IPS DF 6.9 (cell line): ENCODE measurements around the gene TDRD10.

Experiments used
- DNase-seq: peaks from one replicate; pipeline ENCODE4 v3.0.0-alpha.2; 2013; ENCODE audit warnings: low read depth, low spot score
- H3K27ac ChIP-seq: one replicate; pipeline ENCODE4 v1.5.1; 2013; ENCODE audit warnings: low read length, control low read depth
- H3K27me3 ChIP-seq: 2 replicates; pipeline ENCODE4 v1.6.1; 2013; ENCODE audit warnings: mild to moderate bottlenecking, low read length; ENCODE audit not compliant: control insufficient read depth, insufficient read depth
- H3K36me3 ChIP-seq: 2 replicates; pipeline ENCODE4 v1.6.1; 2013; ENCODE audit warnings: low read length; ENCODE audit not compliant: control insufficient read depth, insufficient read depth
- H3K4me1 ChIP-seq: 2 replicates; pipeline ENCODE4 v1.6.1; 2013; ENCODE audit warnings: low read length; ENCODE audit not compliant: control insufficient read depth, insufficient read depth
- H3K4me3 ChIP-seq: 2 replicates; pipeline ENCODE4 v1.5.1; 2013; ENCODE audit warnings: mild to moderate bottlenecking, low read length
- H3K9me3 ChIP-seq: 2 replicates; pipeline ENCODE4 v1.6.1; 2013; ENCODE audit warnings: low read length, inconsistent platforms; ENCODE audit not compliant: control insufficient read depth, insufficient read depth
- WGBS: extraction: QIAGEN DNeasy Blood & Tissue Kit; methylation state at CpG from one replicate; pipeline ENCODE4 v1.1.7; 2013; ENCODE audit warnings: mixed read lengths, missing lambda C conversion rate; ENCODE audit not compliant: insufficient read length, insufficient coverage; 5-methylcytosine and 5-hydroxymethylcytosine counted together

Gene TDRD10

GRCh38 chr1:154493276-154493675 lies 8.7 kb upstream of the TDRD10 start:
- Histone ChIP-seq H3K27me3 (no peaks in the 10 kb centered on the region), H3K9me3 (no peaks in the 10 kb centered on the region), H3K4me3 (no peak overlapping the region), H3K4me1 (0 out of 2 replicates have a peak, but pooled peaks cover 1% of the 10 kb centered on the region), H3K36me3 (no peaks in the 10 kb centered on the region), H3K27ac (no peak overlapping the region)
- no peak for DNase-seq
- WGBS, result no CpG with 5 or more reads among the region's 8 CpGs

GRCh38 chr1:154495496-154496273 lies 6.3 kb upstream of the TDRD10 start:
- no peaks in the 10 kb centered on the region for H3K9me3 ChIP-seq
- H3K4me1 ChIP-seq, result 0 out of 2 replicates have a peak, but pooled peaks cover 1% of the 10 kb centered on the region
- H3K27me3 ChIP-seq, result peaks cover 12% of the 10 kb centered on the region
- H3K27ac ChIP-seq, result no peak overlapping the region
- H3K36me3 ChIP-seq, result no peaks in the 10 kb centered on the region
- WGBS, result no CpG with 5 or more reads among the region's 8 CpGs
- no peak overlapping the region for H3K4me3 ChIP-seq
- no peak for DNase-seq

DNA sequence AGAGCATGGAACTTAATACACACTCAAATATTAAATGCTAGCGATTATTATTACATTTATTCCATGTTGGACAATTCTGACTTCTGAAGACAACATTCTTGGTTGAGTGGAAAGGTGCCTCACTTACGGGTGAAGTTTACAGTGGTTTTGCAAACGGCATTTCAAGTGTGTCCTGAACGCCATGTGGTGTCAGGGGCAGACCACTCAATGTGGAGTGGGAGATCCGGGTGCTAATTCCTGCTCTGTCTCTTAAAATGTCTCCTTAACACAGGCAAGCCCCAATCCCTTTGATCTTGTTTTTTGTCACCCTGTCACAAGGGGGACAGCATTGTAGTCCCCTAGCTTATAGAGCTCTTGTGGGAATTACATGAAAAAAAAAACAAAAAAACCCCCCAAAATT lies 5.6 kb upstream of the TDRD10 start:
- Histone ChIP-seq H3K4me3 (no peak overlapping the region), H3K36me3 (no peaks in the 10 kb centered on the region), H3K9me3 (no peaks in the 10 kb centered on the region), H3K4me1 (peaks cover 1% of the 10 kb centered on the region; the same call in 1 of the 2 replicates), H3K27me3 (peaks cover 19% of the 10 kb centered on the region), H3K27ac (no peak overlapping the region)
- WGBS, result no CpG with 5 or more reads among the region's 5 CpGs
- no peak for DNase-seq

GRCh38 chr1:154497026-154497806 lies 4.8 kb upstream of the TDRD10 start:
- peaks cover 1% of the 10 kb centered on the region; the same call in 1 of the 2 replicates for H3K4me1 ChIP-seq
- H3K4me3 ChIP-seq, result no peak overlapping the region
- no peak for DNase-seq
- H3K27ac ChIP-seq, result no peak overlapping the region
- H3K27me3 ChIP-seq, result peaks cover 25% of the 10 kb centered on the region
- no CpG with 5 or more reads among the region's 5 CpGs for WGBS
- no peaks in the 10 kb centered on the region for H3K36me3 ChIP-seq
- no peaks in the 10 kb centered on the region for H3K9me3 ChIP-seq

DNA sequence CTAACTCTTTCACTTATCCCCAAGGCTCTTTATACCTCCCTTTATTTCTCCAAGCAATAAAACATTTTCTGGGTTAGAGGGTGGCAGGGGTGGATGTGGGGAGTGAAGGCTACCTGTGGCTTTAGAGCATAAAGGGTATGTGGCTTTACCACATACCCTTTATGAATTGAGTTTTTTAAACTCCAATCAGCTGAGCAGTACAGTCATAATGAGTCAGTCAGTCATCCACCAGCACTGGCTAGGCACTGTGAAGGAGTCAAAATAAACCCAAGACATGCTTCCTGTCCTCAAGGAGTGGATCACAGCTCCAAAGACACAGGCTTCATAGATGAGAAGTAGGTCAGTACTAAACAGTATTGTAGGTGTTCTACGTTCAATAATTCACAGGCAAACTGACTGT lies 2.6 kb upstream of the TDRD10 start:
- DNase-seq, result no peak
- Histone ChIP-seq H3K9me3 (no peaks in the 10 kb centered on the region), H3K4me3 (no peak overlapping the region), H3K27me3 (peaks cover 38% of the 10 kb centered on the region), H3K27ac (no peak overlapping the region), H3K36me3 (no peaks in the 10 kb centered on the region), H3K4me1 (no peaks in the 10 kb centered on the region; the same call in 1 of the 2 replicates)
- WGBS, result no CpG with 5 or more reads among the region's 1 CpG

DNA sequence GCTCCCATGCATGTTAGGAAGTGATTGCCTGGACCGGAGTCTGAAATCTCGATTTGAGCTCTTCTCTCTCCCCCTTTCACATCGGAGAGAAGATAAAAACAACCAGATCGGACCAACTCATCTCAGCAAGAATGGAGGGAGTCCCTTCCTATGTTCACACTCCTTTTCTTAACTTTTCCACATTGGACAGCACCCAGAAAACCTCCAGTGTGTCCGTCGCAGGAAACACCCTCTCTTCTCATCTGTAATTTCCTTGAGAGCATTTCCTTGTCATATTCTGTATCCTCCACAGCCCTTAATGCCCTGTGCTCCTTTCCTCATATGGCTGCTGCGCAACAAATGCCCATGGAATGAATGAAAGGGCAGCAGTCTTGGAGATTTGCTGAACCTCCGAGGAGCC lies 1.5 kb upstream of the TDRD10 start:
- Histone ChIP-seq H3K4me1 (no peaks in the 10 kb centered on the region; the same call in 1 of the 2 replicates), H3K27me3 (peaks cover 39% of the 10 kb centered on the region)

DNA sequence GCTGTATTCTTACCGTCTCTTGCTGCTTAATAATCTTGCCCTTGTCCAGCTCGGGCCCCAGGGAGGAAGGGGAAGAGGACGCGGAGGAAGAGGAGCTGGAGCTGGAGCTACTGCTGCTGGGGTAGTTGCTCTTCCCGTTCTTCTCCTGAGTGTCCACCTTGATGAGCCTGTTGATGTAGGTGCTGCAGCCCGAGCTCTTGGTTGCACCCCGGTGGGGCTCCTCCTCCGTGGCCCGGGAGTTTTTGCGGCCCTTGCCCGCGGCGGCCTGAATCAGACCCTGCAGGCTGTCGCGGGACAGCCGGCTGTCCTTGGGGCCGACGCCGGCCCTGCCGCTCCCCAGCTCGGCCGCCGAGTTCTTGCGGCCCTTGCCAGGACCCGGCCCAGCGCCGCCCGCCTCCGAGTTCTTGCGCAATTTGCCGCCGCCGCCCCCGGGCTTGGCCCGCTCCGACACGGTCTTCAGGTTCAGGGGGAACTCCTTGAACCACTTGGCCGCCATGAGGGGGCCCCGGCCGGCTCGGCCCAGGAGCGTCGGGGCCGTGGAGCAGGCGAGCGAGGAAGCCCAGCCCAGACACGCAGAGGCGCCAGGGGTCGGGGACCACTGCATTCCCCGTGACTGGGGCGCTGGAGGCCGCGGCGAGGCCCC lies 475 bp upstream of the TDRD10 start:
- peaks cover 39% of the 10 kb centered on the region for H3K27me3 ChIP-seq
- no peaks in the 10 kb centered on the region for H3K36me3 ChIP-seq
- no peaks in the 10 kb centered on the region for H3K9me3 ChIP-seq
- H3K4me3 ChIP-seq, result peak overlapping the region; percentile 18; the same call in 1 of the 2 replicates
- no CpG with 5 or more reads among the region's 54 CpGs for WGBS
- no peak overlapping the region for H3K27ac ChIP-seq
- no peak for DNase-seq
- H3K4me1 ChIP-seq, result no peaks in the 10 kb centered on the region; the same call in 1 of the 2 replicates

More for the DNA sequence above, 1.5 kb upstream of the TDRD10 start:
- Histone ChIP-seq H3K36me3 (no peaks in the 10 kb centered on the region), H3K4me3 (no peak overlapping the region), H3K27ac (no peak overlapping the region), H3K9me3 (no peaks in the 10 kb centered on the region)
- no peak for DNase-seq
- WGBS, result no CpG with 5 or more reads among the region's 8 CpGs

DNA sequence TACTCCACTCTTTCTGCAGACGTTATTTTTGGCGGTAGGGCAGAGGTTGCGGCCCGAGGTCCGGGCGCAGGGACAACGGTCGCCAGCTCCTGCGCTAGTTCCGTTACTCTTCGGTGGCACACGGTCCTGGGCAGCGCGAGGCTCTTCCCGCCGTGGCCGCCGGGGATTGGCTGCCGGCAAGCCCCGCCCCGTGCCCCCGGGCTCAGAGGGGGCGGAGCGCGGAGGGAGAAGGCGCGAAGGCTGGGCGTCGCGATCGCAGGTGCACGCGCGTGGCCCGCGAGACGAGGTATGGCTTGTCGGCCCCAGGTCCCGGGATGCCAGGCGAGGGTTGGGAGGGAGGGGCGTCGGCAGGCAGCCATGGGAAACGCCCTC lies 711 bp downstream of the TDRD10 start:
- no peak overlapping the region; the same call in 1 of the 2 replicates for H3K4me3 ChIP-seq
- H3K36me3 ChIP-seq, result no peaks in the 10 kb centered on the region
- WGBS, result no CpG with 5 or more reads among the region's 43 CpGs
- no peak overlapping the region for H3K27ac ChIP-seq
- no peaks in the 10 kb centered on the region; the same call in 1 of the 2 replicates for H3K4me1 ChIP-seq
- no peak for DNase-seq
- peaks cover 39% of the 10 kb centered on the region for H3K27me3 ChIP-seq
- no peaks in the 10 kb centered on the region for H3K9me3 ChIP-seq

DNA sequence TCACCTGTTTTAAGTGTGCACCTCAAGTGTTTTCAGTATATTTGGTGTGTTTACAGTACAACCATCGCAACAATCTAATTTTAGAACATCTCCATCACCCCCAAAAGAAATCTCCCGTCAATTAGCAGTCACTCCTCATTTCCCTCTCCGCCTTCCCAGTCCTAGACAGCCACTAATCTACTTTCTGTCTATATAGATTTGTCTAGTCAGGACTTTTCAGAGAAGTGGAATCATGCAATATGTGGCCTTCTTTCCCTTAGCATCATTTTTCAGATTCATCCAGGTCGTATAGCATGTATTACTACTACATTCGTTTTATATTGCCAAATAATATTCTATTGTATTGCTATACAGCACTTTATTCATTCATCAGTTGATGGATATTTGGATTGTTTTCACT lies 1.9 kb downstream of the TDRD10 start:
- Histone ChIP-seq H3K36me3 (no peaks in the 10 kb centered on the region), H3K27ac (no peak overlapping the region), H3K27me3 (peaks cover 39% of the 10 kb centered on the region), H3K9me3 (no peaks in the 10 kb centered on the region), H3K4me3 (no peak overlapping the region), H3K4me1 (no peaks in the 10 kb centered on the region; the same call in 1 of the 2 replicates)
- no peak for DNase-seq
- WGBS, result no CpG with 5 or more reads among the region's 5 CpGs

DNA sequence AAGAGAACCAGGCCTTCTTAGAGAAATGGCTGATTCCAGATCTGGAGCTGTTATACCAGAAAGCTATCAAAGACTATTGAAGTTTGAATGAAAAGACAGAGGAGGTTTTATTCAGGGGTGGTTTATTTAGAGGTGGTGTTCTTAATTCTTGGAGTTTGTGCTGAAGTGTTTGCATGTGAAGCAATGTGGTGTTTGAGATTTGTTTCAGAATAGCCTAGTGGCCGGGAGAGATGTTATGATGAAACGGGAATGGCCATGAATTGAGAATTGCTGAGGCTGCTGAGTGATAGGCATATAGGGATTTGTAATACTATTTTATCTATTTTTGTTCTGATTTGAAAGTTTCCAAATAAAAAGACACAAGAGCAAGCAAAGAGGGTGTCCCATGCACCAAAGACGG lies 10.7 kb downstream of the TDRD10 start:
- Histone ChIP-seq H3K4me1 (no peaks in the 10 kb centered on the region), H3K4me3 (no peak overlapping the region), H3K27ac (no peak overlapping the region), H3K36me3 (no peaks in the 10 kb centered on the region), H3K9me3 (no peaks in the 10 kb centered on the region), H3K27me3 (no peaks in the 10 kb centered on the region)
- no CpG with 5 or more reads among the region's 3 CpGs for WGBS
- DNase-seq, result no peak
